HG02981 (cell line): ENCODE results near the gene SNX5.

Experiments used
- ATAC-seq: cut with Tn5 transposase; IDR thresholded peaks from one replicate; pipeline ENCODE4 v1.9.1; 2021; ENCODE audit warnings: mild to moderate bottlenecking, moderate library complexity; ENCODE audit not compliant: unreplicated experiment

The SNX5 gene

DNA sequence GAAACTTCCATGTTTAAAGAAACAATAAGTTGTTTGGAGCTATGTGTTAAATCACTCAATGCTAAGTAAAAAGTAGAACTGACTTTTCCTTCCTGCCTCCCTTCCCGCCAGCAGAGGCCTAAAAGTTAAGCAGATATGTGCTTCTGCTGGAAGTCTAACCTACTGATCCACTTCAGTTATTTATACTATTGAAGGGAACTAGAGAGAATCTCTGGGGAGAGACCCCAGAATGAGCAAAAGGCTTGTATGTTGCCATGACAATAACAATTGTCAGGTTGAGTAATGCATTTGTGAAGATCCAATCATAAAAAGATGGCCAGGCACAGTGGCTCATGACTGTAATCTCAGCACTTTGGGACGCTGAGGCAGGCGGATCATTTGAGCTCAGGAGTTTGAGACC, 25.0 kb upstream of the SNX5 start:
- no peak for ATAC-seq

GRCh38 chr20:17992847-17993513, 24.4 kb upstream of the SNX5 start:
- ATAC-seq = no peak

DNA sequence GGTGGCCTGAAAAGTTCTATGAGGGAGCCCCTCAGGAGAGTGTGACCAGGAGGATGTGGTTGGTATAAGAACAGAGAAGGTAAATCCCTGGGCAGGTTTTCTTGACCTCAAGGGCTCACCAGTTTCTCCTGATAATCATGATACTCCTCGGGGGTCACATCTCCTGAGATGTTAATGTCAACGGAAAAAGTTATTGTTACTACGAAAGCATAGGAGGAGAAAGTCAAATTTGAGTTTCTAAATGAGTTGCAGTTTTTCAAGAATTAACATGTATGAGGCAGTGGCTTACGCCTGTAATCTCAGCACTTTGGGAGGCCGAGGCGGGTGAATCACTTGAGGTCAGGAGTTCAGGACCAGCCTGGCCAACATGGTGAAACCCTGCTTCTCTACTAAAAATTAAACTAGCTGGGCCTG, 23.6 kb upstream of the SNX5 start:
- peak; percentile 46 for ATAC-seq

- no peak for ATAC-seq
Measured at GRCh38 chr20:17990278-17990972, 21.8 kb upstream of the SNX5 start.

DNA sequence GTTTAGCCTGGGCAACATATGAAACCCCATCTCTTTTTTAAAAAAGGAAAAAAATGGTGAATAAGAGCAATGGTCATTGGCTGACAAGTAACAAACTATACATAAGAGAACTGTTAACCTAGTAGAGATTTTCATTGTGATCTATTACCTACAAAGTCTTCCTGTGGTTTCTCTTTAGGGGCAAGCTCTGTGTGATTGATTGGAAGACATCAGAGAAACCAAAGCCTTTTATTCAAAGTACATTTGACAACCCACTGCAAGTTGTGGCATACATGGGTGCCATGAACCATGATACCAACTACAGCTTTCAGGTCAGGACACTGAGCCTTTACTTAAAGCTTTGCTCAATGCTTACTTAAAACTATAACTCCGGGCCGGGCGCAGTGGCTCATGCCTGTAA, 19.4 kb upstream of the SNX5 start:
- ATAC-seq = no peak

- ATAC-seq = no peak
Measured at GRCh38 chr20:17985388-17986018, 16.9 kb upstream of the SNX5 start.

GRCh38 chr20:17976305-17976704, 7.7 kb upstream of the SNX5 start:
- ATAC-seq = no peak

GRCh38 chr20:17972121-17972520, 3.5 kb upstream of the SNX5 start:
- ATAC-seq = no peak

- no peak for ATAC-seq
Measured at GRCh38 chr20:17971300-17972013, 2.9 kb upstream of the SNX5 start.

GRCh38 chr20:17969884-17970409, 1.4 kb upstream of the SNX5 start:
- no peak for ATAC-seq

GRCh38 chr20:17969278-17969883, 787 bp upstream of the SNX5 start:
- peak; percentile 4 for ATAC-seq

GRCh38 chr20:17967521-17968365, 851 bp downstream of the SNX5 start:
- no peak for ATAC-seq

DNA sequence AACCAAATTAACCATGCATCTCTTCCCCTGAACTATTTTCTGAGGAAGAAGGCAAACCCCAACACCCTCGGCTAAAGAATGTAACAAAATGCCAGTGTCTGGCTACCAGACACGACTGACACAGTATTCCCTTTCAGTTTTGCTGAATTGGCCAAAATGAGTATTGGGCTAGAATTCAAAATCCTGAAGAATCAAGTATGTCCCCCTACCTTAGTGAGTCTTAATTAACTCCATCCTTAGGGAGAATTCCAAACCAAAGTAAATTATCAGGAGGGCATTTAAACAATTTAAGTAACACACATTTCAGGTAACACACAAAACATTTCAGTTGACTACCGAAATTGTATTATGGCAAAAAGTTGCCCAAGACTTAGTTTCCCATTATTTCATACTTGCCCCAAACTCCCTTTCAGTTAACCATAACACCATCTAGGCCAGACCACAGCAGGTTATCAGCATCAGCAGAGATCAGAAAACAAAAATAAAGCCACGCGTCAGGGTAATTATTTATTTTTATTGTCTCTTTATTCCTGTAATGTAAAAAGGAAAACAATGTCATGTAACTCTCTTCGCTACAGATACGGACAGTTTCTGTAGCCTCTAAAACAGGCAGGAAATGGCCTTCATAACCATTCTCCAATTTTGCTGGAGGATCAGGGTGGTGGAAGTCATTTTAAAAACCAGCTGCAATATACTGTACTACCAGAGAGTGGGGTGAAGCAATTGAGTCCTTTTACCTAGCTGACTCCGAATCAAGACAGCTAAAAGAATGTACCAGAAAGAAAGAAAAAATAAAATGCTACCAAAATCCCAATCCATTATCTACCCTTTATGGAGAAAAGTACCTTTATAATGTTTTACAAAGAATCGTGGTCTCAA, 1.9 kb downstream of the SNX5 start:
- no peak for ATAC-seq

DNA sequence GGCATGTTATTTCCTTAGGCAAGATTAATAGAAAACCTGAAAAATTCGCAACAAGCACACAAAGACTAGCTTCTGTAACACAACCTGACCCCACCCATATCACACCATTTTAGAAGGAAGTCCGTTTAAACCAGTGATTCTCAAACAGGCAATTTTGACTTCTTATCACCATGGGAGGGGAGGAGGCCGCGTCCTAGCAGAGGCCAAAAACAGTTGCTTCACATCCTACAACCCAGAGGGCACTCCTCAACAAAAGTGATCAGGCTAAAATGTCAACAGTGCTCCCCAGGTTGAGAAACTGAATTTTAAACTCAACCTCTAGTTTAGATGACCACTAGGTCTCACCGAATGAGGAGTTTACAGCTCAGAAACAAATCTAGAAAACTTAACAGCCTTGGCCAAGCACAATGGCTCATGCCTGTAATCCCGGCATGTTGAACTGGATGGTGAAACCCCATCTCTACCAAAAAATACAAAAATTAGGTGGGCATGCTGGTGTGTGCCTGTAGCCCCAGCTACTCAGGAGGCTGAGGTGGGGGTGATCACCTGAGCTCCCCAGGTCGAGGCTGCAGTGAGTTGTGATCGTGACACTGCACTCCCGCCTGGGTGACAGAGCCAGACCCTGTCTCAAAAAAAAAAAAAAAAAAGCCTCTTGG, 3.4 kb downstream of the SNX5 start:
- ATAC-seq = no peak

- ATAC-seq = no peak
Measured at GRCh38 chr20:17964632-17965031, 4.0 kb downstream of the SNX5 start.

- ATAC-seq = no peak
Measured at GRCh38 chr20:17964073-17964472, 4.5 kb downstream of the SNX5 start.

- no peak for ATAC-seq
Measured at GRCh38 chr20:17963114-17963897, 5.3 kb downstream of the SNX5 start.

- no peak for ATAC-seq
Measured at GRCh38 chr20:17961587-17961940, 7.0 kb downstream of the SNX5 start.
